Measurements from ENCODE around the gene UNC119B.
A peak's percentile ranks its signal among the peaks of the same experiment; 100 is the strongest.
"Not testable (repeated sequence)": the region's sequence is repeated elsewhere in the genome, so short reads cannot be mapped to it uniquely, and the experiment has no call there.

UNC119B gene

GRCh38 chr12:120725659-120726509, 15.6 kb downstream of the UNC119B start, which contains the start of gene ACADS:
TSS of gene ACADS (plus strand) at chr12:120725826. CDS start at chr12:120725886, 60 bp downstream.
- CTCF ChIA-PET, result interaction anchor here (0.6 to 1.5 kb wide), 11 partner anchors 10 to 246 kb away, joined by 3 to 7 read pairs (median 3); no protein-coding TSS in a partner anchor
- peak; percentile 99 for DNase-seq (ENCODE audit: extremely low spot score)
- POLR2A ChIA-PET, result no interaction called here
- TF ChIP-seq CTCF (IDR thresholded peaks at IDR 0.05; ENCODE audit: control extremely low read depth, extremely low read depth, low read depth, missing control alignments), result no peak

DNA sequence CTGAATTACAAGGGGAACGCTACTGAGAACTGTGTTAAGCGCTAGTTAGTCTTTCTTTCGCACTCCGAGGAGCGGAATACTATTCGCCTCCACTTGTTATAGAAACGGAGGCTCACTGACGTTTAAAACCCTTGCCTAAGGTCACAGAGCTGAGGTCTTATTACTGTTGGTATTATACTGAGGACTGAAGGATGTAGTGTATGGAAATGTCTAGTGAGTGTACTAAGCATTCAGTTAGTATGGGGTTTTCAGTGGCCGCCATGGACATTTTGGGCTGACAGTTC, 16.2 kb downstream of the UNC119B start:
- no peak for TF ChIP-seq CTCF (IDR thresholded peaks at IDR 0.05; ENCODE audit: control extremely low read depth, extremely low read depth, low read depth, missing control alignments)
- CTCF ChIA-PET, result interaction anchor here (1.6 kb wide), 1 partner anchor 12 kb away, joined by 5 read pairs; no protein-coding TSS in a partner anchor
- POLR2A ChIA-PET, result no interaction called here
- DNase-seq (ENCODE audit: extremely low spot score), result no peak

DNA sequence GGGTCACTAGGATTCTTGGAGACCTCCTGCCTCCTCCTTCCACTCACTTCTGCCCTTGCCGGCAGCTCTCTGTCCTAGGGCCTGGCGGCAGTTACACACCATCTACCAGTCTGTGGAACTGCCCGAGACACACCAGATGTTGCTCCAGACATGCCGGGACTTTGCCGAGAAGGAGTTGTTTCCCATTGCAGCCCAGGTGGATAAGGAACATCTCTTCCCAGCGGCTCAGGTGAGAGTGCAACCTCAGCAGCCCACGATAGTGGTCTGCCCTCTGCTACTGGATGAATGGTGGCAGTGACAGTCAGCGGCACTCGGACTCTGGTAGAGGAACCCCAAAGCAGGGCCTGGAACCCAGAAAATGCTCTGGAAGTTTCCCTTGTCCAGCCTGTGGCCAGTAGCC, 16.7 kb downstream of the UNC119B start:
- no peak for DNase-seq (ENCODE audit: extremely low spot score)
- TF ChIP-seq CTCF (IDR thresholded peaks at IDR 0.05; ENCODE audit: control extremely low read depth, extremely low read depth, low read depth, missing control alignments), result no peak
- POLR2A ChIA-PET, result no interaction called here
- CTCF ChIA-PET, result interaction anchor here (1.6 kb wide), 1 partner anchor 13 kb away, joined by 5 read pairs; no protein-coding TSS in a partner anchor

GRCh38 chr12:120732198-120732597, 21.9 kb downstream of the UNC119B start:
- CTCF ChIA-PET; DNase-seq (ENCODE audit: extremely low spot score); POLR2A ChIA-PET: not testable (repeated sequence)

GRCh38 chr12:120733574-120733973, 23.3 kb downstream of the UNC119B start:
- no peak for DNase-seq (ENCODE audit: extremely low spot score)

DNA sequence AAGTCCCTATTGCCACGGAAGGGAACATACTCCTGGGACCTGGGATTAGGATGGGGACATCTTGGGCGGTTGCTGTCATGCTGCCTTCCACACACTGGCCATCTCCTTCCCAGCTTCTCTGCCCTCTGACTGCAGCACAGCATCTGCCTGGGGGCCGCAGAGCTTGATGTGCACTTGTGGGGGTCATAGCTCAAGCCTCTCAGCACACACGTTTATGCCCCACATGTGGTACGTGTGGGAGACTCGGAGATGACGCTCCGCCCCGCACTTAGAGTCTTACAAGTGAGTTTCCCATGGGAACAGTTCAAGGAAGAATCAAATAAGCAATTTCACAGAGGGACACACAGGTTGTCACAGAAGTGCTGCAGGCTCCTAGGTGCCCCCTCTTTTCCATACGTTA, 24.0 kb downstream of the UNC119B start:
- POLR2A ChIA-PET, result no interaction called here
- CTCF ChIA-PET, result no interaction called here
- no peak for TF ChIP-seq CTCF (IDR thresholded peaks at IDR 0.05; ENCODE audit: control extremely low read depth, extremely low read depth, low read depth, missing control alignments)
- no peak for DNase-seq (ENCODE audit: extremely low spot score)

More at GRCh38 chr12:120733574-120733973, 23.3 kb downstream of the UNC119B start:
- CTCF ChIA-PET, result no interaction called here
- no peak for TF ChIP-seq CTCF (IDR thresholded peaks at IDR 0.05; ENCODE audit: control extremely low read depth, extremely low read depth, low read depth, missing control alignments)
- POLR2A ChIA-PET, result no interaction called here

GRCh38 chr12:120735181-120735580, 24.9 kb downstream of the UNC119B start:
- CTCF ChIA-PET, result no interaction called here
- POLR2A ChIA-PET, result no interaction called here
- no peak for DNase-seq (ENCODE audit: extremely low spot score)
- no peak for TF ChIP-seq CTCF (IDR thresholded peaks at IDR 0.05; ENCODE audit: control extremely low read depth, extremely low read depth, low read depth, missing control alignments)
